ENCODE data around the gene PTGR3.

PTGR3 gene

DNA sequence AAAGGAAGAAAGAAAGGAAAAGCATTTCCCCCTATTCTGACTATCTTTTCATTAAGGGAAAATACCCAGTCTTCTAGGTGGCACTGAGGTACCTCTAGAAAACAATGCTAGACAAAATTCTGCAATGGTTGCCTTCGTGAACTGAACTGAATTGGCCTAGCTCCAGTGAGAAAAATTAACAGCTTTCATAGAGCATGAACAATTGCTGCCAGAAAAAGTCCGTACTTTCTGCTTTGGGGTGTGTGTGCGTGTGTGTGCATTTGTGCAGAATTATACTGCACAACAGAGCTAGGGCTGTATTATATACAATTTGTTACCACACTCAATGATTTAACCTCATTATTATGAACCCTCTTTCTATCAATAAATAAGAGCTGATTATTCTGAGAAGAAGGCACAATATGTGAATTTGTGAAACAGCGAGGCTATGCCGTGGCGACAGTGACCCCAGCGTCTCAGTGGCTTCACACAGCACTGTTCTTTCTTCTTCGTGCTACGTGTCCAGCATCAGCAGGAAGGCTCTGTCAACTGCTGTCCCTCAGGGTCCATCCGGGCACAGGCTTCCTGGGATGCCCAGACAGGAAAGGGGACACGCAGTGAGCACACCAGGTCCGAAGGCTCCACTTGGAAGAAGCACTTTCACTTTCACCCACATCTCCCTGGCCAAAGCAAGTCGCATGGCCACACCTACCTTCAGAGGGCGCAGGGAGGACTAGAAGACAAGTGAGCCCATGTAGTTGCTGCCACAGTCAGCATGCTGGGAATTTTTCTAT, 47.5 kb downstream of the PTGR3 start:
- DNase-seq (ENCODE audit: low read depth), result peak; percentile 81
- TF ChIP-seq, protein P1, sequence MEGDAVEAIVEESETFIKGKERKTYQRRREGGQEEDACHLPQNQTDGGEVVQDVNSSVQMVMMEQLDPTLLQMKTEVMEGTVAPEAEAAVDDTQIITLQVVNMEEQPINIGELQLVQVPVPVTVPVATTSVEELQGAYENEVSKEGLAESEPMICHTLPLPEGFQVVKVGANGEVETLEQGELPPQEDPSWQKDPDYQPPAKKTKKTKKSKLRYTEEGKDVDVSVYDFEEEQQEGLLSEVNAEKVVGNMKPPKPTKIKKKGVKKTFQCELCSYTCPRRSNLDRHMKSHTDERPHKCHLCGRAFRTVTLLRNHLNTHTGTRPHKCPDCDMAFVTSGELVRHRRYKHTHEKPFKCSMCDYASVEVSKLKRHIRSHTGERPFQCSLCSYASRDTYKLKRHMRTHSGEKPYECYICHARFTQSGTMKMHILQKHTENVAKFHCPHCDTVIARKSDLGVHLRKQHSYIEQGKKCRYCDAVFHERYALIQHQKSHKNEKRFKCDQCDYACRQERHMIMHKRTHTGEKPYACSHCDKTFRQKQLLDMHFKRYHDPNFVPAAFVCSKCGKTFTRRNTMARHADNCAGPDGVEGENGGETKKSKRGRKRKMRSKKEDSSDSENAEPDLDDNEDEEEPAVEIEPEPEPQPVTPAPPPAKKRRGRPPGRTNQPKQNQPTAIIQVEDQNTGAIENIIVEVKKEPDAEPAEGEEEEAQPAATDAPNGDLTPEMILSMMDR (IDR thresholded peaks at IDR 0.05; ENCODE audit: low read depth, low read length), result peak; percentile 25
- TF ChIP-seq POLR2A (IDR thresholded peaks at IDR 0.05; ENCODE audit: extremely low read depth, insufficient read length) (no peak), MYC (IDR thresholded peaks at IDR 0.05; ENCODE audit: low read depth, low read length) (no peak)
- TF ChIP-seq, protein P2, sequence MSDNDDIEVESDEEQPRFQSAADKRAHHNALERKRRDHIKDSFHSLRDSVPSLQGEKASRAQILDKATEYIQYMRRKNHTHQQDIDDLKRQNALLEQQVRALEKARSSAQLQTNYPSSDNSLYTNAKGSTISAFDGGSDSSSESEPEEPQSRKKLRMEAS (IDR thresholded peaks at IDR 0.05; ENCODE audit: low read depth, low read length), result 0 out of 2 replicates have a peak, but pooled peaks have one; percentile 25
- H3K4me3 ChIP-seq (ENCODE audit: low read depth, low read length), result peak overlapping the region; percentile 95

DNA sequence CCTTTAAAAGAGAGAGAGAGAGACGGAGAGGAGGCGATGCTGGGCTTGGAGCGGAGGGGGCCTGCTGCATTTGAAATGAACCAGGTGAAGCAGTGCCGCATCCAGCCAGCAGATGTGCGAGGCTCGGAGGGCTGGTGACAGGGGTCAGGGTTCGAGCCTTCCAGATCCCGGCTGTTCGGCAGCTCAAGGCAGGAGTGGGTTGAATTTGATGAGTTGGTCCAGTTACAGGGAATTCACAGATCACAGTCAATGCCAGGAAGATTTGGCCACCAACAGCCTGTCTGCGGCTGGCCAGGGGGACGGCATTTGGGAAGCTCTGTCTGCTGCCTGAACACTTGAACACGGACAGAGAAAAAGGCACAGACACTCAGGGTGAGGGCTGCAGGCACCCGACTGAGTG, 48.6 kb downstream of the PTGR3 start:
- no peak overlapping the region for H3K4me3 ChIP-seq (ENCODE audit: low read depth, low read length)
- TF ChIP-seq POLR2A (IDR thresholded peaks at IDR 0.05; ENCODE audit: extremely low read depth, insufficient read length) (no peak), MYC (IDR thresholded peaks at IDR 0.05; ENCODE audit: low read depth, low read length) (no peak)
- TF ChIP-seq, protein P2 (IDR thresholded peaks at IDR 0.05; ENCODE audit: low read depth, low read length), result no peak
- TF ChIP-seq, protein P1 (IDR thresholded peaks at IDR 0.05; ENCODE audit: low read depth, low read length), result no peak
- no peak for DNase-seq (ENCODE audit: low read depth)

- H3K4me3 ChIP-seq (ENCODE audit: low read depth, low read length), result no peak overlapping the region
- no peak for DNase-seq (ENCODE audit: low read depth)
- TF ChIP-seq POLR2A (IDR thresholded peaks at IDR 0.05; ENCODE audit: extremely low read depth, insufficient read length), result no peak
- TF ChIP-seq, protein P2 (IDR thresholded peaks at IDR 0.05; ENCODE audit: low read depth, low read length), result no peak
- TF ChIP-seq MYC (IDR thresholded peaks at IDR 0.05; ENCODE audit: low read depth, low read length), result no peak
- TF ChIP-seq, protein P1 (IDR thresholded peaks at IDR 0.05; ENCODE audit: low read depth, low read length), result no peak
These were observed 49.1 kb downstream of the PTGR3 start for GRCh38 chr18:75159646-75160356.

DNA sequence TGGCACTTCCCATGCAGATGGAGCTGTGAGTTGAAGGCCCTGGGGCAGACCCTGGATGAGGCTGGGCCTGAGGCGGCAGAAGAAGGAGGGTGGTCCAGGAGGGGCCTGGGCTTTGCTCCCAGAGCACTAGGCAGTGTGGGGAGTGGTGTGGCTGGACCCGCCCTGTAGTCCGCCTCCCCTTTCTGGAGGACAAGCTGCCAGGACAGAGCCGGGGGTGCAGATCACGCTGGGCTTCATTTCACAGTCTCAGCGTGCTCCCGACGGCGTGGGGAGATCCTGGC, 49.8 kb downstream of the PTGR3 start:
- TF ChIP-seq MYC (IDR thresholded peaks at IDR 0.05; ENCODE audit: low read depth, low read length) (no peak), POLR2A (IDR thresholded peaks at IDR 0.05; ENCODE audit: extremely low read depth, insufficient read length) (no peak)
- TF ChIP-seq, protein P1 (IDR thresholded peaks at IDR 0.05; ENCODE audit: low read depth, low read length), result no peak
- TF ChIP-seq, protein P2 (IDR thresholded peaks at IDR 0.05; ENCODE audit: low read depth, low read length), result no peak
- no peak overlapping the region for H3K4me3 ChIP-seq (ENCODE audit: low read depth, low read length)
- DNase-seq (ENCODE audit: low read depth), result no peak
